Measurements from ENCODE around the gene GCN1.

GCN1 gene

GRCh38 chr12:120158351-120158750 is 36.2 kb downstream of the GCN1 start:
- no peak overlapping the region for H3K27ac Mint-ChIP-seq (ENCODE audit: low read depth)
- peaks cover 69% of the 10 kb centered on the region for H3K36me3 Mint-ChIP-seq (ENCODE audit: insufficient read depth)
- DNase-seq (ENCODE audit: low spot score in 2 of 2) = no peak
- H3K4me1 Mint-ChIP-seq = peaks cover 17% of the 10 kb centered on the region
- no peak for ATAC-seq (replicated peaks; ENCODE audit: extremely low read depth, poor library complexity, severe bottlenecking)
- no peaks in the 10 kb centered on the region for H3K9me3 Mint-ChIP-seq
- no peak overlapping the region for H3K4me3 Mint-ChIP-seq
- no peaks in the 10 kb centered on the region for H3K27me3 Mint-ChIP-seq

GRCh38 chr12:120157678-120158077 is 36.8 kb downstream of the GCN1 start:
- no peak overlapping the region for H3K4me3 Mint-ChIP-seq
- no peaks in the 10 kb centered on the region for H3K27me3 Mint-ChIP-seq
- no peak overlapping the region for H3K27ac Mint-ChIP-seq (ENCODE audit: low read depth)
- peaks cover 17% of the 10 kb centered on the region for H3K4me1 Mint-ChIP-seq
- no peaks in the 10 kb centered on the region for H3K9me3 Mint-ChIP-seq
- ATAC-seq (replicated peaks; ENCODE audit: extremely low read depth, poor library complexity, severe bottlenecking) (no peak), DNase-seq (ENCODE audit: low spot score in 2 of 2) (no peak)
- peaks cover 64% of the 10 kb centered on the region for H3K36me3 Mint-ChIP-seq (ENCODE audit: insufficient read depth)

- Mint-ChIP-seq H3K27ac (ENCODE audit: low read depth) (peak overlapping the region; percentile 75), H3K27me3 (no peaks in the 10 kb centered on the region), H3K36me3 (ENCODE audit: insufficient read depth) (peaks cover 63% of the 10 kb centered on the region), H3K9me3 (no peaks in the 10 kb centered on the region), H3K4me1 (peaks cover 17% of the 10 kb centered on the region), H3K4me3 (peak overlapping the region; percentile 14)
- ATAC-seq (replicated peaks; ENCODE audit: extremely low read depth, poor library complexity, severe bottlenecking) (peak; percentile 49), DNase-seq (ENCODE audit: low spot score in 2 of 2) (no peak)
Measured at GRCh38 chr12:120156315-120157259, 37.9 kb downstream of the GCN1 start.

- no peaks in the 10 kb centered on the region for H3K27me3 Mint-ChIP-seq
- peaks cover 17% of the 10 kb centered on the region for H3K4me1 Mint-ChIP-seq
- H3K4me3 Mint-ChIP-seq = no peak overlapping the region
- ATAC-seq (replicated peaks; ENCODE audit: extremely low read depth, poor library complexity, severe bottlenecking) (no peak), DNase-seq (ENCODE audit: low spot score in 2 of 2) (no peak)
- H3K27ac Mint-ChIP-seq (ENCODE audit: low read depth) = no peak overlapping the region
- peaks cover 62% of the 10 kb centered on the region for H3K36me3 Mint-ChIP-seq (ENCODE audit: insufficient read depth)
- no peaks in the 10 kb centered on the region for H3K9me3 Mint-ChIP-seq
Measured at GRCh38 chr12:120155072-120155471, 39.4 kb downstream of the GCN1 start.

GRCh38 chr12:120150919-120151525 is 43.5 kb downstream of the GCN1 start:
- Mint-ChIP-seq H3K27ac (ENCODE audit: low read depth) (no peak overlapping the region), H3K36me3 (ENCODE audit: insufficient read depth) (peaks cover 56% of the 10 kb centered on the region), H3K4me1 (no peaks in the 10 kb centered on the region), H3K4me3 (no peak overlapping the region), H3K27me3 (no peaks in the 10 kb centered on the region), H3K9me3 (no peaks in the 10 kb centered on the region)
- DNase-seq (ENCODE audit: low spot score in 2 of 2) = no peak
- ATAC-seq (replicated peaks; ENCODE audit: extremely low read depth, poor library complexity, severe bottlenecking) = no peak

GRCh38 chr12:120148011-120148410 is 46.5 kb downstream of the GCN1 start:
- DNase-seq (ENCODE audit: low spot score in 2 of 2) (no peak), ATAC-seq (replicated peaks; ENCODE audit: extremely low read depth, poor library complexity, severe bottlenecking) (no peak)
- no peaks in the 10 kb centered on the region for H3K27me3 Mint-ChIP-seq
- no peaks in the 10 kb centered on the region for H3K9me3 Mint-ChIP-seq
- no peaks in the 10 kb centered on the region for H3K4me1 Mint-ChIP-seq
- H3K4me3 Mint-ChIP-seq = no peak overlapping the region
- H3K27ac Mint-ChIP-seq (ENCODE audit: low read depth) = peak overlapping the region; percentile 46
- H3K36me3 Mint-ChIP-seq (ENCODE audit: insufficient read depth) = peaks cover 54% of the 10 kb centered on the region

GRCh38 chr12:120145164-120145563 is 49.4 kb downstream of the GCN1 start:
- DNase-seq (ENCODE audit: low spot score in 2 of 2) = no peak
- no peak for ATAC-seq (replicated peaks; ENCODE audit: extremely low read depth, poor library complexity, severe bottlenecking)
- peaks cover 61% of the 10 kb centered on the region for H3K36me3 Mint-ChIP-seq (ENCODE audit: insufficient read depth)
- no peaks in the 10 kb centered on the region for H3K4me1 Mint-ChIP-seq
- H3K9me3 Mint-ChIP-seq = no peaks in the 10 kb centered on the region
- no peak overlapping the region for H3K4me3 Mint-ChIP-seq
- no peak overlapping the region for H3K27ac Mint-ChIP-seq (ENCODE audit: low read depth)
- no peaks in the 10 kb centered on the region for H3K27me3 Mint-ChIP-seq

GRCh38 chr12:120144215-120144614 is 50.3 kb downstream of the GCN1 start:
- Mint-ChIP-seq H3K27me3 (no peaks in the 10 kb centered on the region), H3K27ac (ENCODE audit: low read depth) (no peak overlapping the region), H3K36me3 (ENCODE audit: insufficient read depth) (peaks cover 66% of the 10 kb centered on the region), H3K9me3 (no peaks in the 10 kb centered on the region), H3K4me3 (no peak overlapping the region), H3K4me1 (no peaks in the 10 kb centered on the region)
- ATAC-seq (replicated peaks; ENCODE audit: extremely low read depth, poor library complexity, severe bottlenecking) (no peak), DNase-seq (ENCODE audit: low spot score in 2 of 2) (no peak)

GRCh38 chr12:120142231-120142877 is 52.2 kb downstream of the GCN1 start:
- no peak for ATAC-seq (replicated peaks; ENCODE audit: extremely low read depth, poor library complexity, severe bottlenecking)
- no peak overlapping the region for H3K27ac Mint-ChIP-seq (ENCODE audit: low read depth)
- no peaks in the 10 kb centered on the region for H3K27me3 Mint-ChIP-seq
- no peak overlapping the region for H3K4me3 Mint-ChIP-seq
- no peak for DNase-seq (ENCODE audit: low spot score in 2 of 2)
- no peaks in the 10 kb centered on the region for H3K4me1 Mint-ChIP-seq
- peaks cover 57% of the 10 kb centered on the region for H3K36me3 Mint-ChIP-seq (ENCODE audit: insufficient read depth)
- H3K9me3 Mint-ChIP-seq = no peaks in the 10 kb centered on the region

- DNase-seq (ENCODE audit: low spot score in 2 of 2) = no peak
- no peaks in the 10 kb centered on the region for H3K4me1 Mint-ChIP-seq
- H3K27ac Mint-ChIP-seq (ENCODE audit: low read depth) = peak overlapping the region; percentile 41
- no peak for ATAC-seq (replicated peaks; ENCODE audit: extremely low read depth, poor library complexity, severe bottlenecking)
- H3K27me3 Mint-ChIP-seq = no peaks in the 10 kb centered on the region
- no peak overlapping the region for H3K4me3 Mint-ChIP-seq
- no peaks in the 10 kb centered on the region for H3K9me3 Mint-ChIP-seq
- H3K36me3 Mint-ChIP-seq (ENCODE audit: insufficient read depth) = peaks cover 53% of the 10 kb centered on the region
Measured at GRCh38 chr12:120141336-120141735, 53.2 kb downstream of the GCN1 start.

GRCh38 chr12:120140603-120141002 is 53.9 kb downstream of the GCN1 start:
- no peak for DNase-seq (ENCODE audit: low spot score in 2 of 2)
- Mint-ChIP-seq H3K27ac (ENCODE audit: low read depth) (no peak overlapping the region), H3K27me3 (no peaks in the 10 kb centered on the region), H3K9me3 (no peaks in the 10 kb centered on the region), H3K36me3 (ENCODE audit: insufficient read depth) (peaks cover 57% of the 10 kb centered on the region), H3K4me1 (no peaks in the 10 kb centered on the region), H3K4me3 (no peak overlapping the region)
- no peak for ATAC-seq (replicated peaks; ENCODE audit: extremely low read depth, poor library complexity, severe bottlenecking)

- H3K4me3 Mint-ChIP-seq = no peak overlapping the region
- peaks cover 62% of the 10 kb centered on the region for H3K36me3 Mint-ChIP-seq (ENCODE audit: insufficient read depth)
- DNase-seq (ENCODE audit: low spot score in 2 of 2) (no peak), ATAC-seq (replicated peaks; ENCODE audit: extremely low read depth, poor library complexity, severe bottlenecking) (no peak)
- no peaks in the 10 kb centered on the region for H3K27me3 Mint-ChIP-seq
- H3K9me3 Mint-ChIP-seq = no peaks in the 10 kb centered on the region
- no peak overlapping the region for H3K27ac Mint-ChIP-seq (ENCODE audit: low read depth)
- no peaks in the 10 kb centered on the region for H3K4me1 Mint-ChIP-seq
Measured at GRCh38 chr12:120139958-120140357, 54.6 kb downstream of the GCN1 start.

Data from central memory CD8-positive, alpha-beta T cell (primary cell).